GM18507 (cell line): ENCODE measurements around the gene METRN.
"Not testable (repeated sequence)": the region's sequence is repeated elsewhere in the genome, so short reads cannot be mapped to it uniquely, and the experiment has no call there.

Experiments
- DNase-seq: peaks from one replicate; pipeline ENCODE4 v3.0.0; 2011; ENCODE audit warnings: low read depth; ENCODE audit not compliant: insufficient read length; ENCODE audit errors: extremely low spot score
- FAIRE-seq: peaks from 2 replicates; lab custom pipeline; 2011; peaks lifted over from hg19 to GRCh38; lab: Jason Lieb, UNC

METRN gene

DNA sequence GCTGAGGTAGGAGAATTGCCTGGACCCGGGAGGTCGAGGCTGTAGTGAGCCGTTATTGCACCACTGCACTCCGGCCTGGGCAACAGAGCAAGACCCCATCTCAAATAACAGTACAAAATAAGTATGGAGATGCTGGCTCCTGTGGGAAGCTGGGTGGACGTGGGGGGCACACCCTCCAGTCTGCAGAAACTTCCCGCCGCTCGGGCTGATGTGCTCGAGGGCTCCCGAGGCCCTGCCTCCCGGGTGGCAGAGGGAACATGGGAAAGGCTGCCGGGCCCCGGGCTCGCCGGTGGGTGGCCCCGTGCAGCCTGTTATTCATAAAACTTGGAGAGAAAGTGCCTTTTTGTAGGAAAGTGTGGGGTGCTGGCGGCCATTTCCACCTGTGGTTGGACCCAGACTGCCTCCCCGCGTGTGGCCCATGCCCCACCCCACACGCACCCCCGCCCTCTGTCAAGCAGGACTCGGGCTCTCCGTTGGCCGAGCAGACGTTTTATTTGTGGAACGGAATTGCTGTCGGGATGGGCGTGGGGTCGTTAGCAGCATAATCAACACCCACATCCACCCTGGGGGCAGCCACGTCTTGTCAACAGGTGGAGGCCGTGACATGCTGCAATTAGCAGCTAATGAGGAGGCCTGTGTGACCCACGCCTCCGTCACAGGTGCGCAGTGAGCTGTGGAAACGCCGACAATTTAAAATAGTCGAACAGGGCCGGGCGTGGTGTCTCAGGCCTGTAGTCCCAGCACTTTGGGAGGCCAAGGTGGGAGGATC, 33.2 kb downstream of the METRN start:
- DNase-seq (no peak), FAIRE-seq (no peak)

DNA sequence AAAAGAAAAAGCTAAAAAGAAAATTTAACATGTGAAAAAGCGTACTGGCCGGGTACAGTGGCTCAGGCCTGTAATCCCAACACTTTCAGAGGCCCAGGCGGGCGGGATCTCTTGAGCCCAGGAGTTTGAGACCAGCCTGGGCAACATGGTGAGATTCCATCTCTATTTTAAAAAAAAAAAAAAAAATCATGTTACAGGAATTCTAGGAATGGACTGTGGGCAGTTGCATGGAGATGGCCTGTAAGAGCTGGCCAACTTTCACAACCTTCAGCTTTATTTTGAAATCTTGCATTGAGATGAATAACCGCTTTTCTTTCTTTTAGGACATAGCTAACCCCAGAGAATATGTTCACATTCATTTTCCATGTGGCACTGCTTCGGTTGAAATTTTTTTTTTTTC, 34.1 kb downstream of the METRN start:
- no peak for FAIRE-seq

DNA sequence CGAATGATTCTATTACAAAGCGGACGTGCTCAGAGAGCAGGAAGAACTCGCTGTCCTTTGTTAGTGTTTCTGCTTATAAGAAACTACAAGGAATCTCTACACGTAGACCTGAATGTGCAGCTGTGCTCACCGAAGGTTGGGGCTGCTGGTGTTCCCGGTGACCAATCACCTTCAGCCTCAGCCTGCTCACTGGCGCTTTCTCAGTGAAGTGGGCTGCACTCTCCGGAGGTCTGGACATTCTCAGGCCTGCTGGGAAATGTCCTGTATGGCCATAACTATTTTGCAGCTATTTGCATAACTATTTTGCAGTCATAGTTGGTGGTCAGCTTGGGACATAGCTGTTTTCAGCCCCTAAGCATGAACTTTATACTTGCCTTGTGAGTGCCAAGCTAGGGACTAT, 35.6 kb downstream of the METRN start:
- no peak for DNase-seq
- FAIRE-seq = no peak

More for the DNA sequence above, 34.1 kb downstream of the METRN start:
- no peak for DNase-seq

DNA sequence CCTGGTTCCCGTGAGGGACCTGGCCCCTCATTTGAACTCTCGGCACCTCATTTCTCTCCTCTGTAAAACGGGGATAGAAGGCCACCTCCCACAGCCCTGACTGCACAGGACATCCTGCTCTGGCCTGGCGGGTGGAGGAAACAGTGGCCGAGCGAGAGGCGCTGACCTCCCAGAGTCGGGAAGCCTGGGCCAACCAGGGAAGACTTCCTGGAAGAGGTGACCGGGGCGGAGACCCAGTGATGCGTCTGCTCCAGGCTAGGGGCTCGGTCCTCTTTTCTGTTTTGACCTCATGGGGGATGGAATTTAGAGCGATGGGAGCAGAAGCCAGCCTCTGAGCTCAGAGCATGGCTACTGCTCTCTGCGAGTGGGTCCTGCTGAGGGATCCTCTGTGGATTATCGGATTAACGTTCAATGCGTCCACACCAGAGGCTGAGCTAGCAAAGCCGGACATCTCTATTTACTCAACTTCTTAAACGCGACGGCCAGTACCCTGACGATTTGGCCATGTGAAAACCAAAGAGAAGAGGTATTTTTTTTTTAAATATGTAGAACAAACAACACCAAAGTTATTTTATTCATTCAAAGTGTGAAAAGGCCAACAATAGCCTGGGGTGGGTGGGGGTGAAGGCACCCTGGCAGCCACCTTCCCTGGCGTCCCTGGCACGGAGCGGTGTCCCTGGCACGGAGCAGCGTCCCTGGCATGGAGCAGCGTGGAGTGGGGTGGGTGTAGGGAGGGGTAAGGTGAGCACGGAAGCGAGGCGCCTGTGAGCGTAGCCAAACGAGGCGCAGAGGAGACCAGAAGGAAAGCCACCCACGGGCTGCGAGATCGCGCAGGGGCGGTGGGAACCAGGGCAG, 36.5 kb downstream of the METRN start:
- DNase-seq = no peak
- no peak for FAIRE-seq

DNA sequence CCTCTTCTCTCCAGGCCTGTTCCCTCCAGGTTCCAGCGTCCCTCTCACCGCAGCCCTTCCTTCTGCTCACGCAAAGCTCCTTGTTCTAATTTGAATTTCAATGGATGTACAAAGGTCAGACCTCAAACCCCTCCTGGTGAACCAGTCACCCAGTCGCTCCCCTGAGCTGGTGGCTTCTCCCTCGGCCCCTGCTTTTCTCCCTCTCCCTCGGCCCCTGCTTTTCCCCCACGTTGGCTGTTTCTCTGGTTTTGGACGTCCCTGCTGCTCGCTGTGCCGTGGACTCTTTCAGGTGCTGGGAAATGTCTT, 37.0 kb downstream of the METRN start:
- FAIRE-seq (no peak), DNase-seq (no peak)

DNA sequence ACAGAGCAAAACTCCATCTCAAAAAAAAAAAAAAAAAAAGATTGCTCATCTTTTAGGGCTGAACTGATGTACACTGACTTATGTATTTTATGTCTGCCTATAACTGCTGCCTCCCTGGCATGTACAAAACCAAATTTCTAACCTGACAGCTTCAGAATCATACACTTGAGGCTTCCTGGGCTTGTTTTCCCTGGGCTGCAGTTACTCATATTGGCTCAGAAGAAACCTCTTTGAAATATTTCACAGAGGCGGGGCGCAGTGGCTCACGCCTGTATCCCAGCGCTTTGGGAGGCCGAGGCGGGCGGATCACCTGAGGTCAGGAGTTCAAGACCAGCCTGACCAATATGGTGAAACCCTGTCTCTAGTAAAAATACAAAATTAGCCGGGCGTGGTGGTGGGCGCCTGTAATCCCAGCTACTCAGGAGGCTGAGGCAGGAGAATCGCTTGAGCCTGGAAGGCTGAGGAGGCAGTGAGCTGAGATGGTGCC, 39.2 kb downstream of the METRN start:
- DNase-seq, FAIRE-seq: not testable (repeated sequence)

DNA sequence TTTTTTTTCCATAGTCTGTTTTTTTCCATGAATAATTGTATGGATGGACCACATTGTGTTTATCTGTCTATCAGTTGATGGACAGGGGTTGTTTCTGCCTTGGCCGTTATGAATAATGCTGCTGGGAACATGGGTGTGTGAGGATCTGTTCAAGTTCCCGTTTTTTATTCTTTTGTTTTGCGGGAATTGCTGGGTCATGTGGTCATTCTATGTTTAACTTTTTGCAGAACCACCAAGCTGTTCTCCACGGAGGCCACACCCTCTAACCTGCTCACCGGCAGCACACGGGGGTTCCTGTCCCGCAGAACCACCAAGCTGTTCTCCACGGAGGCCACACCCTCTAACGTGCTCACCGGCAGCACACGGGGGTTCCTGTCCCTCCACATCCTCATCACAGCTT, 39.7 kb downstream of the METRN start:
- DNase-seq (no peak), FAIRE-seq (no peak)

DNA sequence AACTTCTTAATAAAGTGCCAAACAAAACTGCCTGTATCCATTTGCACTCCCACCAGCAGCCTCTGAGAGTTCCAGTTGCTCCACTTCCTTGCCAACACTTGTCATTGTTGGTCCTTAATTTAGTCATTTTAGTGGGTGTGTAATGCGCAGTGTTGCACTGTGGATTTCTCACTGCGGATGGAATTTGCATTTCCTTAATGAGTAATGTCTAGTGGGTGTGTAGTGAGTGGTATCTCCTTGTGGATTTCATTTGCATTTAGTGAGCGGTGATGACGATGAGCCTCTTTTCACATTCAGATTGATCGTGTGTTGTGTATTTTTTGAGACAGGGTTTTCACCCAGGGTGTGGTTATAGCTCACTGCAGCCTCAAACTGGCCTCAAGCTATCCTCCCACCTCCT, 41.5 kb downstream of the METRN start:
- FAIRE-seq (no peak), DNase-seq (no peak)

DNA sequence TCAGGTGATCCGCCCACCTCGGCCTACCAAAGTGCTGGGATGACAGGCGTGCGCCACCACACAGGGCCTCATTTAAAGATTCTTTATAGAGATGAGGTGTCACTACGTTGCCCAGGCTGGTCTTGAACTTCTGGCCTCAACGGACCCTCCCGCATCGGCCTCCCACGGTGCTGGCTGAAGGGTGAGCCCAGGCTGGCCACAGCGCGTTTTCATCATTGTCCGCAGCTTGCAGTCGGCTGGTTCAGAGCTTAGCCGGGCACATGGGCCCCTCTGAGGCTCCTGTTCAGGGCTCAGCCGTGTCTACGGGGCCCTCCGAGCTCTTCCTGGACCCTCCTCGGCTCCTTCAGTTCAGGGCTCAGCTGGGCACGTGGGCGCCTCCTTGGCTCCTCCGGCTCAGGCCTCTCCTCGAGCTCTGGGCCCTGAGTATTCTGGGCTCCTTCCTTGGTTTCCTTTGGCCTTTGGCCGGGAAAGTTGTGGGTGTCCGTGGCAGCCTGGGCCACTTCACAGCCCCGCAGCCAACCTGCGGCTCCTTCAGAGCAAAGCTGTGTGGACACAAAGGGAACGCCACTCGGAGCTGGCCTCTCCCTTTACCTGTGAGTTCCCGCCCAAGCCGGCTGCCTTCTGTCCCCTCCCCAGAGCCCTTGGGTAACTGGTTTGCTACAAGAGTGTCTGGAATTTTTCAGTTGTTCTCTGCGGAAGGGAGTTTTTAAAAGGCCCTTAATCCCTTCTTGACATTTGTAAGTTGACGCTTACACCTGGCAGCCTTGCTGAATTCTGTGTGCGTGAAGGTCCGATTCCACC, 44.4 kb downstream of the METRN start:
- FAIRE-seq (no peak), DNase-seq (no peak)

DNA sequence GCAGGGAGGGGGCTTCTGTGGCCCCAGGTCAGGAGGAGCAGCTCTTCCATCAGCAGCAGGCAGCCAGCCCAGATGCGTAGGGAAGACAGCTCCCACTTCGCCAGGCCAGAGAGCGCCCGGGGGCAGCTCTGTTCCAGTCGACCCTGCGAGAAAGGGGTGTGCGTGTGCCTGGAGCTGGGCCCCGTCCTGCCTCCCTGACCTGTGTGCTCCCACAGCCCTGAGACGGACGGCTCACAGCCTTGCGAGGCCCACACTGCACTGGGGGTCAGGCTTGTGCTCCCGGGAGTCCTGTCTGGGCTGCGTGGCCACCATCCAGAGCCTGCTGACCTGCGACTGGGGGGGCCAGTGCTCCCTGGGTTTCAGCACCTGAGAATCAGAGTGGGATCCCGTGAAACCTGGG, 45.1 kb downstream of the METRN start:
- DNase-seq (no peak), FAIRE-seq (no peak)

DNA sequence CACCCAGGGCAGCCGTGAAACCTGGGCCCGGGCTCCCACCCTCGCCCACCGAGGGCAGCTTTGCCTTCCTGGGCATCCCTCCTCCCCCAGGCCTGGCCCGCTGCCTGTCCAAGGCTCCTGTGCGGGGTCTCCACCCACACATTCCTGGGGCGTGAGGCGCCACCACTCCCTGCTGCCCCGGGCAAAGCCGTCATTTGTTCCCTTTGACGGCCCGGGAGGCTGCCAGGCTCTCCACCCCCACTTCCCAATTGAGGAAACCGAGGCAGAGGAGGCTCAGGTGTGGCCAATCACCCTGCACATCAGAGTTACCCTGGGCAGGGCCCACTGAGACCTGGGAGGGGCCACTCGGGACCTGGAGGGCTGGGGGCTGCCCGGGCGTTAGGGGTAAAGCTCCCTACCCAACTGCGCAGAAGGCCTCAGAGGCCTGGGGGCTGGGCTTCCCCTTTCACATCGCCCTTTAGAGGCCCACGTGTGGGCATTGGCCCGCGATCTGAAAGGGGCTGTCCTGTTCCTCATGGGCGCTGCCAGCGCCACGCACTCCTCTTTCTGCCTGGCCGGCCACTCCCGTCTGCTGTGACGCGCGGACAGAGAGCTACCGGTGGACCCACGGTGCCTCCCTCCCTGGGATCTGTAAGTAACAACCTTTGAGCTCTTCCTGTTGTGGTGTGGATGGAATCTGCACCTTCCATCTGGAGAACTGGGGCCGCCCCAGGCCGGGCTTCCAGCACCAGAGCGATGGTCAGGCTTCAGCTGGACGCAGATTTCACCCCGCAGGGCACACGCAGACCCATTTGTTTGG, 45.8 kb downstream of the METRN start, which contains the start of gene MSLN:
Gene MSLN, plus strand, starts transcription at position 190 of the 799 bp plus-strand sequence. CDS start 1,947 bp downstream, outside the sequence.
- FAIRE-seq (no peak), DNase-seq (no peak)

DNA sequence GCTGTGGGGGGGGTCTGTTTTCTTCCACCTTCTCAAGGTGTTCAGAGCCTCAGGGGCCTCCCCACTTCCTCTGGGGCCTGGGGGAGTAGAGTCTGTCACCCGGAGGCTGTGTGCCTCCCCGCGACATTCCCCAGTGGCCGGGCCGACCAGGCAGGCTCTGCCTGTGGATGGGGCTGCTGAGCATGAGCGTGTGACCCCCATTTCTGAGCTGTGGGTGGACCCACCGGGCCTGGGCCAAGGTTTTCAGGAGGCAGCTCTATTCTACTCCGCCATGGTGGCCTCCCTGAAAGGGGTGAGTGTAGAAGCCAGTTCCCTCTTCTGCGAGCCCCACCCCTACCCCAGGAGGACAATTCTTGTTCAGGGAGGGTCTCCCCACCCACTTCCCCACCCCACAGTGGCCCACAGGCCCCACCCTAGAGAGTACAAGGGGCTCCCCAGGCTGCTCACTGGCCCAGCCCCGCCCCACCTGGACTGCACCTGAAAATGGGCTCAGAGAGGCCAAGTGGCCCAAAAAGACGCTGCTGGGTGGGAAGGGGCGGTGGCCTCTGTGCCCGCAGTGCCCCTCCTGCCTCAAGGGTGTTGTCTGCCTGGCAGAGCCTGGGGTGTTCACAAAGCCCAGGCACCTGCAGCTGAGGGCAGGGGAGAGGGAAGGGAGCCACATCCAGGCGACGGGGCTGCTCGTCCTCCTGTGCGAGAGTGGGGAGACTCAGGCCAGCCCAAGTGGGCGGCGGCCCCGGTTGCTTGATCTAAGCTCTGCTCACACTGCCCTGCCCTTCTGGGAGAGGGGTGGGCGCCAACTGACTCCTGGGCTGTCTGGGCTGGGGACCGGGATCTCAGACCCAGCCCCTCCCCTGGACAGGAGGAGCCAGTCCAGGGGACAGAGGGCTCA, 47.0 kb downstream of the METRN start:
- no peak for FAIRE-seq
- DNase-seq = no peak

DNA sequence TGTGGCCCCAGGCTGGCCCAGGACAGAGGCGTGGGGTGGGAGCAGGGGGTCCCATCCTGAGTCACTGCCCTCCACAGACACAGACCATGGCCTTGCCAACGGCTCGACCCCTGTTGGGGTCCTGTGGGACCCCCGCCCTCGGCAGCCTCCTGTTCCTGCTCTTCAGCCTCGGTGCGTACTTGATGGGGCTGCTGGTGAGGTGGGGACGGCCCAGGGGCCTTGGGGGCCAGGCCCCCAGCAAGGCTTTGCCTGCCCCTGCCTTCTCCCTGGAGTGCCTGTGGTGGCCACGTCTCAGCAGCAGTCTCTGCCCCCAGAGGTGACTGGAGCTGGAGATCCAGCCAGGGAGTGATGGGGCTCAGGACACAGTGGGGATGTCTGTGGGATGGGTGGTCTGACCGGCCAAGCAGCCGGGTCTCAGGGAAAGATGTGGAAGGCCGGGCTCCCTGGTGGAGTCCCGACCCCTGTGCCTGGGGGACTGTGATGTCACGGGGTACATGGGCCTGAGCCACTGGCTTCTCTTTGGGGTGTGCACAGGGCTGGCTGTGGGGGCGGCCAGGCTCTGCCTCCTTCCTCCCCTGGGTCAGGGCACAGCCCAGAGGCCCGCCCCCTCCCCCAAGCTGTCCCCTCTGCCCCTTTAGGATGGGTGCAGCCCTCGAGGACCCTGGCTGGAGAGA, 47.8 kb downstream of the METRN start:
- DNase-seq (no peak), FAIRE-seq (no peak)

DNA sequence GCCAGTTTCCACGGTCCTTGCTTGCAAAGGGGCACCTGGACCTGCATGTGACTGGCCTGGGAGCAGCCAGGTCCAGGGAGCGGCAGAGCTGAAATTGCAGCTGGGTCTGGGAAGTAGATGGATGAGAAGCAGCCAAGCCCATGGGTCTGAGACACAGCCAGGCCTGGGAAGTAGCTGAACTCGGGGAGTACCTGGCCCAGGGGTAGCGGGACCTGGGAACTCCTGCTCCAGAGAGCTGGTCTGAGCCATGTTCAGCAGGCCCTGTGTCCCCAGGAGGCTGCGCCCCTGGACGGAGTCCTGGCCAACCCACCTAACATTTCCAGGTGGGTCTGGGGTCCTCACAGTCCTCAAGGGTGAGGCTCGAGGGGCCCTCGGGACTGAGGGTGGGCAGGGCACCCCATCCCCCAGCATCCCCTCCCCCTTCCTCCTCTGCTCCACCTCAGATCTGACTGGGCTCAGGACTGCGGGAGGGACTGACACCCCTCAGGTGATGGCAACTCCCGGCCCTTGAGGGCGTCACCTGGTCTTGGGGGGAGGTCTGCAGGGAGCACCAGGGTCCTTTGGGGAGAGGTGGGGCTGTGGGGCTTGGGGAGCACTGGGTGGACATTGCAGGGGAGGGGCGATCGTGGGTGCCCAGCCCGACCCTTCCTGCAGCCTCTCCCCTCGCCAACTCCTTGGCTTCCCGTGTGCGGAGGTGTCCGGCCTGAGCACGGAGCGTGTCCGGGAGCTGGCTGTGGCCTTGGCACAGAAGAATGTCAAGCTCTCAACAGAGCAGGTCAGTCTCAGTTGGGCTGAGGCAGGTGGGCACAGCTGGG, 48.7 kb downstream of the METRN start:
- no peak for DNase-seq
- FAIRE-seq = no peak

DNA sequence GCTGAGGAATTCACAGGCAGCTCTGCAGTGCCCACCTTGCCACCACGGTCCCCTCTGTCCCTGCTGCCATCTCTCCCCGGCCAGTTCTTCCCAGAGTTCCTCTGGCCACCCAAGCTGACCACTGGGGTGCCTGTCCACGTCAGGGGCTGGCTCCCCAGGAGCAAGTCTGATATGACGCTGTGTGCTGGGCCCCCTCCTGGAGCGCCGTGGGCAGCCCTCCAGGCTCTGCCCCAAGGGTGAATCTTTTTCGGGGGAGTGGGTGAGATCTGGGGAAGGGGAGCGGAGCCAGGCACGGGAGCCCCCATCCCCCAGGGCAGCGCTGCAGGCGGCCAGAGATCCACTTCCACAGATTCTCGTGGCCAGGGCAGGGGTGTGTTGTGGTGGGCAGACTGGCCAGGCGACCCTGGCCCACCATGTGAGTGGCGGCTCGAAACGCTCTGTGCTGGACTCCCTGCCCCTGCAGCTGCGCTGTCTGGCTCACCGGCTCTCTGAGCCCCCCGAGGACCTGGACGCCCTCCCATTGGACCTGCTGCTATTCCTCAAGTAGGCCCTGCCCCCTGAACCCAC, 49.3 kb downstream of the METRN start:
- no peak for DNase-seq
- FAIRE-seq = no peak

DNA sequence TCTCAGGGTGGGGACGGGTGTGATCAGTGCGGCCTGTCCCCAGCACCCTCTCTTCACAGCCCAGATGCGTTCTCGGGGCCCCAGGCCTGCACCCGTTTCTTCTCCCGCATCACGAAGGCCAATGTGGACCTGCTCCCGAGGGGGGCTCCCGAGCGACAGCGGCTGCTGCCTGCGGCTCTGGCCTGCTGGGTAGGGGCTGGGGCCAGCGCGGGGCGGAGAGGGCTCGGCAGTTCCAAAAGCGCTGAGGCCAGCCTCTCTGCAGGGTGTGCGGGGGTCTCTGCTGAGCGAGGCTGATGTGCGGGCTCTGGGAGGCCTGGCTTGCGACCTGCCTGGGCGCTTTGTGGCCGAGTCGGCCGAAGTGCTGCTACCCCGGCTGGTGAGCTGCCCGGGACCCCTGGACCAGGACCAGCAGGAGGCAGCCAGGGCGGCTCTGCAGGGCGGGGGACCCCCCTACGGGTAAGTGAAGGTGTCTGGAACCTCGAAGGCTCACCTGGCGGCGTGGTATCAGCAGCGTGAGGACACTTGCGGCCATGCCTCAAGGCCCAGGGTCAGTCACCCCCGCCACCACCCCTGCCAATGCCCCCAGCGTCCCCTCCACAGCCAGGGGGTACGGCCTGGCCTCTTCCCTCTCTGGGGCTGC, 50.0 kb downstream of the METRN start:
- FAIRE-seq (no peak), DNase-seq (no peak)
